HEK293 (cell line): ENCODE data around the gene CDC14A.

Experiments
- CTCF ChIA-PET: fragments of 350-600 bp; formaldehyde crosslinking; extraction: SDS; loops from one replicate; lab custom pipeline; 2021; ENCODE audit warnings: antibody characterized with exemption; lab: Yijun Ruan, JAX
- POLR2A ChIA-PET: fragments of 300-600 bp; formaldehyde crosslinking; extraction: SDS; loops from one replicate; lab custom pipeline; 2020; ENCODE audit warnings: antibody characterized with exemption, inconsistent platforms; lab: Yijun Ruan, JAX
- H3K27ac ChIP-seq: fragments of 200-500 bp; sonication (Bioruptor generic); 2 replicates; pipeline ENCODE4 v1.5.1; 2014; ENCODE audit warnings: low read depth, low read length, control low read depth, inconsistent platforms; ENCODE audit errors: extremely low read depth
- H3K36me3 ChIP-seq, 2 experiments: fragments of 200-500 bp in 1 of 2; sonication (Bioruptor generic) in 1 of 2; 1 replicate in 1 of 2; 2 replicates in 1 of 2; pipeline ENCODE4 v1.5.1; 2014 to 2017; ENCODE audit warnings: inconsistent platforms in 2 of 2, low read length in 2 of 2; ENCODE audit not compliant: control insufficient read depth in 2 of 2, insufficient read depth in 1 of 2
- H3K4me1 ChIP-seq: fragments of 200-500 bp; sonication (Bioruptor generic); 2 replicates; pipeline ENCODE4 v1.5.1; 2014; ENCODE audit warnings: mild to moderate bottlenecking, low read length, inconsistent platforms; ENCODE audit not compliant: control insufficient read depth, insufficient read depth
- H3K4me3 ChIP-seq: 2 replicates; pipeline ENCODE4 v1.5.1; 2011; ENCODE audit warnings: low read depth, mild to moderate bottlenecking, control low read depth, low read length, moderate library complexity
- H3K9me3 ChIP-seq: fragments of 200-500 bp; sonication (Bioruptor generic); 2 replicates; pipeline ENCODE4 v1.5.1; 2014; ENCODE audit warnings: low read depth, low read length, inconsistent platforms; ENCODE audit not compliant: control insufficient read depth, insufficient read depth
- HOXA7 ChIP-seq: sonication (generic); formaldehyde crosslinking; IDR thresholded peaks from 2 replicates; pipeline ENCODE4 v1.8.1; 2022; ENCODE audit warnings: missing genetic modification reagents, borderline replicate concordance
- PRDM6 ChIP-seq: fragments of 450-650 bp; formaldehyde crosslinking; IDR thresholded peaks from 2 replicates; pipeline ENCODE4 v1.5.1; 2017; ENCODE audit warnings: missing biosample characterization, missing genetic modification characterization
- WT1 ChIP-seq: fragments of 450-650 bp; formaldehyde crosslinking; IDR thresholded peaks from 2 replicates; pipeline ENCODE4 v1.5.1; 2016; ENCODE audit warnings: missing biosample characterization, missing genetic modification characterization
- ZFHX2 ChIP-seq: fragments of 450-650 bp; formaldehyde crosslinking; conservative IDR thresholded peaks from 2 replicates; pipeline ENCODE4 v1.5.1; 2016; ENCODE audit warnings: missing biosample characterization, missing genetic modification characterization
- ZFP37 ChIP-seq: fragments of 450-650 bp; formaldehyde crosslinking; IDR thresholded peaks from 2 replicates; pipeline ENCODE4 v1.5.1; 2016; ENCODE audit warnings: missing biosample characterization, missing genetic modification characterization
- ZNF184 ChIP-seq: fragments of 450-650 bp; IDR thresholded peaks from 2 replicates; pipeline ENCODE4 v1.5.1; 2018; ENCODE audit warnings: missing biosample characterization, mild to moderate bottlenecking, missing genetic modification characterization
- ZNF274 ChIP-seq, 2 experiments: fragments of 200-500 bp in 1 of 2; fragments of 450-650 bp in 1 of 2; sonication (Bioruptor generic) in 1 of 2; formaldehyde crosslinking in 1 of 2; IDR thresholded peaks; 2 replicates each; pipeline versions ENCODE4 v1.5.1 to v1.6.1; 2014 to 2016; ENCODE audit warnings: borderline replicate concordance in 1 of 2, inconsistent platforms in 1 of 2, low read length in 1 of 2, missing biosample characterization in 1 of 2, missing genetic modification characterization in 1 of 2
- ZNF530 ChIP-seq: fragments of 450-650 bp; formaldehyde crosslinking; IDR thresholded peaks from 2 replicates; pipeline ENCODE4 v1.5.1; 2016; ENCODE audit warnings: low read depth, missing biosample characterization, missing genetic modification characterization
- ZNF571 ChIP-seq: fragments of 450-650 bp; formaldehyde crosslinking; IDR thresholded peaks from 2 replicates; pipeline ENCODE4 v1.5.0; 2017; ENCODE audit warnings: missing biosample characterization, missing genetic modification characterization
- ZNF639 ChIP-seq: fragments of 450-650 bp; formaldehyde crosslinking; IDR thresholded peaks from 2 replicates; pipeline ENCODE4 v1.5.1; 2016; ENCODE audit warnings: missing biosample characterization, missing genetic modification characterization
- ZNF645 ChIP-seq: fragments of 450-650 bp; formaldehyde crosslinking; IDR thresholded peaks from 2 replicates; pipeline ENCODE4; 2016; ENCODE audit warnings: missing biosample characterization, missing genetic modification characterization
- ZNF654 ChIP-seq: fragments of 450-650 bp; formaldehyde crosslinking; IDR thresholded peaks from 2 replicates; pipeline ENCODE4 v1.5.1; 2016; ENCODE audit warnings: low read depth, missing biosample characterization, missing genetic modification characterization
- ZNF747 ChIP-seq: fragments of 450-650 bp; formaldehyde crosslinking; IDR thresholded peaks from 2 replicates; pipeline ENCODE4 v1.5.1; 2016; ENCODE audit warnings: missing biosample characterization, missing genetic modification characterization
- ZNF76 ChIP-seq: fragments of 450-650 bp; formaldehyde crosslinking; IDR thresholded peaks from 2 replicates; pipeline ENCODE4; 2016; ENCODE audit warnings: low read depth, missing biosample characterization, missing genetic modification characterization, borderline replicate concordance
- ZSCAN30 ChIP-seq: fragments of 450-650 bp; IDR thresholded peaks from 2 replicates; pipeline ENCODE4 v1.5.1; 2018; ENCODE audit warnings: missing biosample characterization, mild to moderate bottlenecking, missing genetic modification characterization, moderate library complexity
- TF ChIP-seq, protein P1 (sequence below): fragments of 450-650 bp; formaldehyde crosslinking; IDR thresholded peaks from 2 replicates; pipeline ENCODE4 v1.5.1; 2016; ENCODE audit warnings: missing biosample characterization, missing genetic modification characterization
- TF ChIP-seq, protein P2 (sequence below): fragments of 450-650 bp; formaldehyde crosslinking; IDR thresholded peaks from 2 replicates; pipeline ENCODE4 v1.5.1; 2017; ENCODE audit warnings: missing biosample characterization, missing genetic modification characterization
- TF ChIP-seq, protein P3 (sequence below): fragments of 450-650 bp; formaldehyde crosslinking; IDR thresholded peaks from 2 replicates; pipeline ENCODE4 v1.5.1; 2016; ENCODE audit warnings: missing biosample characterization, missing genetic modification characterization, low read depth

Gene CDC14A

GRCh38 chr1:100506217-100506616 lies 153.9 kb downstream of the CDC14A start (continued):
- TF ChIP-seq PRDM6: no peak
- TF ChIP-seq HOXA7 (CRISPR knock-in tag): no peak
- TF ChIP-seq ZNF530 (tag by site-specific recombination): no peak

- POLR2A ChIA-PET: no interaction called here
- CTCF ChIA-PET: no interaction called here
- no peak overlapping the region for H3K4me3 ChIP-seq
- H3K4me1 ChIP-seq: no peaks in the 10 kb centered on the region
- TF ChIP-seq ZNF184: no peak
- no peak for TF ChIP-seq ZNF76
- TF ChIP-seq ZNF639 (tag by site-specific recombination): no peak
- TF ChIP-seq ZNF654 (tag by site-specific recombination): no peak
- no peak for TF ChIP-seq ZNF274 (IDR thresholded peaks at IDR 0.05; ENCODE audit: low read length)
- no peak for TF ChIP-seq ZNF274 (tag by site-specific recombination; IDR thresholded peaks at IDR 0.05; ENCODE audit: borderline replicate concordance)
- TF ChIP-seq, protein P1, sequence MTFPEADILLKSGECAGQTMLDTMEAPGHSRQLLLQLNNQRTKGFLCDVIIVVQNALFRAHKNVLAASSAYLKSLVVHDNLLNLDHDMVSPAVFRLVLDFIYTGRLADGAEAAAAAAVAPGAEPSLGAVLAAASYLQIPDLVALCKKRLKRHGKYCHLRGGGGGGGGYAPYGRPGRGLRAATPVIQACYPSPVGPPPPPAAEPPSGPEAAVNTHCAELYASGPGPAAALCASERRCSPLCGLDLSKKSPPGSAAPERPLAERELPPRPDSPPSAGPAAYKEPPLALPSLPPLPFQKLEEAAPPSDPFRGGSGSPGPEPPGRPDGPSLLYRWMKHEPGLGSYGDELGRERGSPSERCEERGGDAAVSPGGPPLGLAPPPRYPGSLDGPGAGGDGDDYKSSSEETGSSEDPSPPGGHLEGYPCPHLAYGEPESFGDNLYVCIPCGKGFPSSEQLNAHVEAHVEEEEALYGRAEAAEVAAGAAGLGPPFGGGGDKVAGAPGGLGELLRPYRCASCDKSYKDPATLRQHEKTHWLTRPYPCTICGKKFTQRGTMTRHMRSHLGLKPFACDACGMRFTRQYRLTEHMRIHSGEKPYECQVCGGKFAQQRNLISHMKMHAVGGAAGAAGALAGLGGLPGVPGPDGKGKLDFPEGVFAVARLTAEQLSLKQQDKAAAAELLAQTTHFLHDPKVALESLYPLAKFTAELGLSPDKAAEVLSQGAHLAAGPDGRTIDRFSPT (tag by site-specific recombination): no peak
- TF ChIP-seq ZNF747: no peak
- TF ChIP-seq ZFHX2 (tag by site-specific recombination): no peak
- no peak for TF ChIP-seq ZSCAN30 (tag by site-specific recombination)
- TF ChIP-seq, protein P2, sequence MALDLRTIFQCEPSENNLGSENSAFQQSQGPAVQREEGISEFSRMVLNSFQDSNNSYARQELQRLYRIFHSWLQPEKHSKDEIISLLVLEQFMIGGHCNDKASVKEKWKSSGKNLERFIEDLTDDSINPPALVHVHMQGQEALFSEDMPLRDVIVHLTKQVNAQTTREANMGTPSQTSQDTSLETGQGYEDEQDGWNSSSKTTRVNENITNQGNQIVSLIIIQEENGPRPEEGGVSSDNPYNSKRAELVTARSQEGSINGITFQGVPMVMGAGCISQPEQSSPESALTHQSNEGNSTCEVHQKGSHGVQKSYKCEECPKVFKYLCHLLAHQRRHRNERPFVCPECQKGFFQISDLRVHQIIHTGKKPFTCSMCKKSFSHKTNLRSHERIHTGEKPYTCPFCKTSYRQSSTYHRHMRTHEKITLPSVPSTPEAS (tag by site-specific recombination): no peak
- TF ChIP-seq WT1 (tag by site-specific recombination): no peak
- no peak for TF ChIP-seq ZFP37 (tag by site-specific recombination)
- TF ChIP-seq ZNF645: no peak
- TF ChIP-seq ZNF571 (tag by site-specific recombination): no peak
- TF ChIP-seq, protein P3, sequence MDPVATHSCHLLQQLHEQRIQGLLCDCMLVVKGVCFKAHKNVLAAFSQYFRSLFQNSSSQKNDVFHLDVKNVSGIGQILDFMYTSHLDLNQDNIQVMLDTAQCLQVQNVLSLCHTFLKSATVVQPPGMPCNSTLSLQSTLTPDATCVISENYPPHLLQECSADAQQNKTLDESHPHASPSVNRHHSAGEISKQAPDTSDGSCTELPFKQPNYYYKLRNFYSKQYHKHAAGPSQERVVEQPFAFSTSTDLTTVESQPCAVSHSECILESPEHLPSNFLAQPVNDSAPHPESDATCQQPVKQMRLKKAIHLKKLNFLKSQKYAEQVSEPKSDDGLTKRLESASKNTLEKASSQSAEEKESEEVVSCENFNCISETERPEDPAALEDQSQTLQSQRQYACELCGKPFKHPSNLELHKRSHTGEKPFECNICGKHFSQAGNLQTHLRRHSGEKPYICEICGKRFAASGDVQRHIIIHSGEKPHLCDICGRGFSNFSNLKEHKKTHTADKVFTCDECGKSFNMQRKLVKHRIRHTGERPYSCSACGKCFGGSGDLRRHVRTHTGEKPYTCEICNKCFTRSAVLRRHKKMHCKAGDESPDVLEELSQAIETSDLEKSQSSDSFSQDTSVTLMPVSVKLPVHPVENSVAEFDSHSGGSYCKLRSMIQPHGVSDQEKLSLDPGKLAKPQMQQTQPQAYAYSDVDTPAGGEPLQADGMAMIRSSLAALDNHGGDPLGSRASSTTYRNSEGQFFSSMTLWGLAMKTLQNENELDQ (tag by site-specific recombination): no peak
- no peaks in the 10 kb centered on the region for H3K9me3 ChIP-seq
- no peak overlapping the region for H3K27ac ChIP-seq
- H3K36me3 ChIP-seq: peaks cover 0 to 3% of the 10 kb centered on the region in 2 experiments; a peak in 1 of 3 replicates
Measured at GRCh38 chr1:100510451-100510850, 158.1 kb downstream of the CDC14A start.
